Measurements from ENCODE around the gene GGA3. TPM values are rescaled to one million over a fixed set of nuclear protein-coding genes. Genes with fewer than 3 reads are reported as not detected.

Gene GGA3
- total and polyA plus RNA-seq, 10 of the 15 experiments (the other 5 are each of a cell fraction or from before 2014, with no cell fraction given): 7.0 to 57.5 (median 34.0) TPM

- TF ChIP-seq USF1 (IDR thresholded peaks at IDR 0.05; ENCODE audit: borderline replicate concordance, extremely low read length, insufficient read depth, low read depth, low read length) (no peak), RAD21 (IDR thresholded peaks at IDR 0.05; ENCODE audit: insufficient read depth, low read depth, low read length) (no peak), GATAD2B (conservative IDR thresholded peaks at IDR 0.05; ENCODE audit: low read depth) (no peak), CEBPB (IDR thresholded peaks at IDR 0.05; ENCODE audit: borderline replicate concordance in 1 of 2, low read depth in 2 of 2, low read length in 2 of 2) (no peak), ETV6 (conservative IDR thresholded peaks at IDR 0.05 in 1 of 2, IDR thresholded peaks at IDR 0.05 in 1 of 2; ENCODE audit: borderline replicate concordance in 1 of 2, low read depth in 1 of 2) (no peak)
Measured at GRCh38 chr17:75301502-75302206, 40.2 kb upstream of the GGA3 start (continued).

GRCh38 chr17:75301049-75301448, 39.6 kb upstream of the GGA3 start:
- H2AFZ ChIP-seq (ENCODE audit: control insufficient read depth, low read depth, low read length): no peak overlapping the region
- no peak for ATAC-seq
- no peak for DNase-seq (ENCODE audit: low read depth, low spot score)
- CTCF ChIA-PET: no interaction called here
- H3K9ac ChIP-seq (ENCODE audit: control insufficient read depth, insufficient read depth, low read length): no peak overlapping the region
- no peak overlapping the region for H3K27ac ChIP-seq (ENCODE audit: control insufficient read depth, insufficient read depth)
- no peaks in the 10 kb centered on the region for H3K36me3 ChIP-seq (ENCODE audit: control insufficient read depth in 2 of 2, insufficient read depth in 2 of 2, low read length in 1 of 2)
- intact Hi-C loops (cut with micrococcal nuclease; ENCODE audit: unreplicated experiment): no loop called here
- H3K27me3 ChIP-seq (replicated peaks in 1 of 2; ENCODE audit: control insufficient read depth in 2 of 2, insufficient read depth in 2 of 2, low read length in 1 of 2): no peaks in the 10 kb centered on the region
- in situ Hi-C loops (cut with MboI): no loop called here
- BruUV-seq (replicated peaks): no TSS peak
- POLR2A ChIA-PET: interaction anchor here (0.6 to 14.5 kb wide), 4 partner anchors 12 to 102 kb away, joined by 4 to 255 read pairs (median 7); partner anchors contain the start of gene SLC25A19
- RAD21 ChIA-PET (ENCODE audit: unreplicated experiment): interaction anchor here (1.1 kb wide), 1 partner anchor 12 kb away, joined by 3 read pairs; the partner anchor contains the start of gene SLC25A19
- no peaks in the 10 kb centered on the region for H4K20me1 ChIP-seq (ENCODE audit: control insufficient read depth, insufficient read depth)
- no peak for FAIRE-seq
- H3K4me3 ChIP-seq: no peak overlapping the region
- peaks cover 1% of the 10 kb centered on the region; the same call in 1 of the 2 replicates for H3K79me2 ChIP-seq (ENCODE audit: control insufficient read depth, insufficient read depth, low read length)
- SMC1A ChIA-PET (ENCODE audit: uncharacterized antibody, unreplicated experiment): interaction anchor here (13.6 kb wide), 1 partner anchor 16 kb away, joined by 243 read pairs; no protein-coding TSS in a partner anchor
- TF ChIP-seq FOS (IDR thresholded peaks at IDR 0.05; ENCODE audit: borderline replicate concordance, extremely low read depth, insufficient read length): no peak
- TF ChIP-seq CUX1 (IDR thresholded peaks at IDR 0.05; ENCODE audit: insufficient replicate concordance, low read depth, low read length): no peak
- H3K4me2 ChIP-seq (ENCODE audit: control insufficient read depth, insufficient read depth): no peak overlapping the region
- WGBS (ENCODE audit: insufficient coverage, insufficient replicate concordance, low lambda C conversion rate, missing lambda C conversion rate): 94% methylated on average over 9 of the region's 9 CpGs
- peaks cover 24% of the 10 kb centered on the region for H3K4me1 ChIP-seq (ENCODE audit: control insufficient read depth, insufficient read depth, low read length)
- no peaks in the 10 kb centered on the region for H3K9me3 ChIP-seq (replicated peaks; ENCODE audit: control insufficient read depth, insufficient read depth, low read length)

Measured in GM12878 (cell line).